ENCODE measurements around the gene C1QTNF3.

The C1QTNF3 gene

DNA sequence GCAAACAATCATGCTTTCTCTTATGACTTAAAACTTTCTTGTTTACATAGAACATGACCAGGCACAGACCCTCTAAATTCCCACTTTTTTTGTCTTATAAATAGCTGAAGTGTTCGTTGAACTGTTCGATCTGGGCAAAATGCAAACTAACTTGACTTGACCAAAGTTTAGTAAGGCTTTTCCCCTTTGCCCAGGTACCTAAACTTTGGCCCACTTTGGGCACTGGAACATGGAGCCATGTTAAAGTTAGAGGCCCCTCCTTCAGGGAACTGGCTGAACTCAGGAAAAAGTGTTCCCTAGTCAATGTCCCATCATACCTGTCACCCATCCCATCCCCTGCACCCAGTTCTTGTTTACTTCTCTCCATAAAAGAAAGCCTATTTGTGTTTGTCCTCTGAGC lies 25.8 kb downstream of the C1QTNF3 start:
- no peak for DNase-seq (ENCODE audit: low read depth in 2 of 2)
- no peak for TF ChIP-seq CTCF (IDR thresholded peaks at IDR 0.05; ENCODE audit: low read depth, low read length)
- H3K4me3 ChIP-seq (replicated peaks in 1 of 2; ENCODE audit: low read depth in 2 of 2, low read length in 2 of 2) = no peak overlapping the region

GRCh38 chr5:34016750-34017149 lies 26.3 kb downstream of the C1QTNF3 start:
- no peak for DNase-seq (ENCODE audit: low read depth in 2 of 2)
- TF ChIP-seq CTCF (IDR thresholded peaks at IDR 0.05; ENCODE audit: low read depth, low read length) = no peak
- no peak overlapping the region for H3K4me3 ChIP-seq (replicated peaks in 1 of 2; ENCODE audit: low read depth in 2 of 2, low read length in 2 of 2)

GRCh38 chr5:34016222-34016621 lies 26.8 kb downstream of the C1QTNF3 start:
- TF ChIP-seq CTCF (IDR thresholded peaks at IDR 0.05; ENCODE audit: low read depth, low read length) = no peak
- no peak overlapping the region for H3K4me3 ChIP-seq (replicated peaks in 1 of 2; ENCODE audit: low read depth in 2 of 2, low read length in 2 of 2)
- DNase-seq (ENCODE audit: low read depth in 2 of 2) = no peak

GRCh38 chr5:34015120-34015822 lies 27.7 kb downstream of the C1QTNF3 start:
- no peak for TF ChIP-seq CTCF (IDR thresholded peaks at IDR 0.05; ENCODE audit: low read depth, low read length)
- no peak overlapping the region for H3K4me3 ChIP-seq (replicated peaks in 1 of 2; ENCODE audit: low read depth in 2 of 2, low read length in 2 of 2)

GRCh38 chr5:34014626-34015025 lies 28.4 kb downstream of the C1QTNF3 start:
- TF ChIP-seq CTCF (IDR thresholded peaks at IDR 0.05; ENCODE audit: low read depth, low read length) = no peak
- H3K4me3 ChIP-seq (replicated peaks in 1 of 2; ENCODE audit: low read depth in 2 of 2, low read length in 2 of 2) = no peak overlapping the region
- no peak for DNase-seq (ENCODE audit: low read depth in 2 of 2)

More at GRCh38 chr5:34015120-34015822, 27.7 kb downstream of the C1QTNF3 start:
- DNase-seq (ENCODE audit: low read depth in 2 of 2) = no peak

DNA sequence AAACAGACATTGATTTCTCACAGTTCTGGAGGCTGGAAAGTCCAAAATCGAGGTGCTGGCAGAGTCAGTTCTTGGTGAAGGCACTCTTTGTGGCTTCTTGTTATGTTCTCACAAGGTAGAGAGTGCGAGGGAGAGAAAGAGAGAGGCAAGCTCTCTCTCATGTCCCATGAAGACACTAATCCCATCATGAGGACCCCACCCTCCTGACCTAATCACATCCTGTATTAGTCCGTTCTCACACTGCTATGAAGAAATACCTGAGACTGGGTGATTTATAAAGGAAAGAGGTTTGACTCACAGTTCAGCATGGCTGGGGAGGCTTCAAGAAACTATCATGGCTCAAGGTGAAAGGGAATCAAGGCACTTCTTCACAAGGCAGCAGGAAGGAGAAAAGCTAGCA lies 29.5 kb downstream of the C1QTNF3 start:
- no peak for DNase-seq (ENCODE audit: low read depth in 2 of 2)
- no peak overlapping the region for H3K4me3 ChIP-seq (replicated peaks in 1 of 2; ENCODE audit: low read depth in 2 of 2, low read length in 2 of 2)
- TF ChIP-seq CTCF (IDR thresholded peaks at IDR 0.05; ENCODE audit: low read depth, low read length) = no peak

GRCh38 chr5:34012791-34013190 lies 30.2 kb downstream of the C1QTNF3 start:
- H3K4me3 ChIP-seq (replicated peaks in 1 of 2; ENCODE audit: low read depth in 2 of 2, low read length in 2 of 2) = no peak overlapping the region
- no peak for TF ChIP-seq CTCF (IDR thresholded peaks at IDR 0.05; ENCODE audit: low read depth, low read length)
- peak in 1 of 2 donors; percentile 87 for DNase-seq (ENCODE audit: low read depth in 2 of 2)
